GM12865 (cell line): Measurements from ENCODE around the gene WNT5A.

Experiments
- DNase-seq: peaks from one replicate; pipeline ENCODE4 v3.0.0; 2010; ENCODE audit warnings: low read depth
- H3K4me3 ChIP-seq: 2 replicates; pipeline ENCODE4 v1.5.1; 2011; ENCODE audit warnings: mild to moderate bottlenecking, low read depth, low read length, control low read depth
- CTCF ChIP-seq: IDR thresholded peaks from 2 replicates; pipeline ENCODE4 v1.5.1; 2011; ENCODE audit warnings: low read length, control low read depth, low read depth, inconsistent platforms; ENCODE audit not compliant: insufficient read depth; ENCODE audit errors: missing control alignments

WNT5A gene

DNA sequence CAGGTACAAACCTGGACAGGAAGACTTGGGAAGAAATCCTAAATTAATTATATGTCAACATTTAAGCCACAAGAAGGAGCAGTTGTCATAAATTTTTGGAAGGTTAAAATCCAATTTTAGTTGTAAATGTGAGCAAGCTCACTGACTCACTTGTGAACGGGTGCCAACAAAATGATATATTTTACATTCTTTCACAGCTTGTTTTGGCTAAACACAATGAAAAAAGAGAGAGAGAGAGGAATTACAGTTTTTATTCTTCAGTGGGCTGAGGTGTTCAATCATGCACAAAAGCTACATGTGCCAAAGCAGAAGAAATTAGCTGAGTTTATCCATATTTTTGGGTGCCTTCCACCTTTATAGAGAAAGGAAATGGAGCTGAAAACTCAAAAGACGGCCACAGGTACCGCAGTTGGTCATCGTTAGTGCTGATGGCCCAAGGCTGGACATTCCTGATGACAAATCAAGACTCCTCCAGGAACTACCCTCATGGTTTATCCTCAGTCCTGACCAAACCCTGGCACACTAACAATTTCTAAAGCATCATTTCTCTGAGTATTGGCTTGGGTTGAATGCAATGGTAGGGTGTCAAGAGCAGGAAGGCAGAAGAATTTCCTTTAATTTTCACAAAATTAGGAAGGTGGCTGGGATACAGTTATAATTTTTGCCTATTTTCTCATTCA, 37.6 kb upstream of the WNT5A start:
- no peak overlapping the region for H3K4me3 ChIP-seq
- DNase-seq = no peak
- no peak for TF ChIP-seq CTCF

GRCh38 chr3:55523471-55523870, 36.4 kb upstream of the WNT5A start:
- no peak for TF ChIP-seq CTCF
- no peak for DNase-seq
- no peak overlapping the region for H3K4me3 ChIP-seq

- no peak for TF ChIP-seq CTCF
- no peak overlapping the region for H3K4me3 ChIP-seq
- DNase-seq = no peak
Measured at GRCh38 chr3:55521738-55522421, 34.8 kb upstream of the WNT5A start.

DNA sequence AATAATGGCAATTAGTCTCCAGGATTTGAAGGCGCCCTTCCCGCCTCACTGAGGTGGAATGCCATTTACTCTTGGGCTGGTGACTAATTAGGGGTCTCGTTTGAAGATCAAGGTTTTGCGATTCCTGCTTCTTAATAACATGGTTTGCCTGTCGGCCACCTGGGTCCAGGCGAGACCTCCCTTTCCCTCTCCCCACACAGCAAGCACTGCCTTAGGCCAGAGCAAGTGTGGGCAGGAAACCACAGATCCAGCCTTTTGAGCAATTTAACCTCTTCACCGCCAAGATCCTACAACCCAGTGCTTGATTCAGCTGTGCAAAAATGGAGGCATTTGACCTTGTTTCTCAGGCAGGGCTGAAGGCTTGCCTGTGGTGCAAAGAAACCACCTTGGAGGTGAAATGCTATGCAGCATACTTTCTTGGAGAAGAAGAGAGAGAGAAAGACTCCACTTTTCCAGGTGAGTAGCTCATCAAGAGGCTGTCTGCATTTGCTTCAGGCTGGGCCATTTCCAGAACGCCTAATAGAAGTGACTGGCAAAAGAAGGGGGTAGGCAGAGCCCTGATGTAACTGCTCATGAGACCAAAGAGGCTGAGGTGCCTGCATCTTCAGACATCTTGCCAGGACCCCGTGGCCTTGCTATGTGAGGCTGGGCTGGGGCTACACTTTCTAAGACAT, 34.1 kb upstream of the WNT5A start:
- H3K4me3 ChIP-seq = no peak overlapping the region
- no peak for DNase-seq
- TF ChIP-seq CTCF = no peak

- no peak for TF ChIP-seq CTCF
- DNase-seq = no peak
- H3K4me3 ChIP-seq = no peak overlapping the region
Measured at GRCh38 chr3:55519019-55519418, 31.9 kb upstream of the WNT5A start.

GRCh38 chr3:55518451-55518850, 31.3 kb upstream of the WNT5A start:
- TF ChIP-seq CTCF = no peak
- no peak overlapping the region for H3K4me3 ChIP-seq
- DNase-seq = no peak
